GM19455 (cell line): Measurements from ENCODE around the gene SMYD3.

ENCODE experiments used
- ATAC-seq: cut with Tn5 transposase; IDR thresholded peaks from one replicate; pipeline ENCODE4 v1.9.1; 2021; ENCODE audit not compliant: unreplicated experiment

SMYD3 gene

DNA sequence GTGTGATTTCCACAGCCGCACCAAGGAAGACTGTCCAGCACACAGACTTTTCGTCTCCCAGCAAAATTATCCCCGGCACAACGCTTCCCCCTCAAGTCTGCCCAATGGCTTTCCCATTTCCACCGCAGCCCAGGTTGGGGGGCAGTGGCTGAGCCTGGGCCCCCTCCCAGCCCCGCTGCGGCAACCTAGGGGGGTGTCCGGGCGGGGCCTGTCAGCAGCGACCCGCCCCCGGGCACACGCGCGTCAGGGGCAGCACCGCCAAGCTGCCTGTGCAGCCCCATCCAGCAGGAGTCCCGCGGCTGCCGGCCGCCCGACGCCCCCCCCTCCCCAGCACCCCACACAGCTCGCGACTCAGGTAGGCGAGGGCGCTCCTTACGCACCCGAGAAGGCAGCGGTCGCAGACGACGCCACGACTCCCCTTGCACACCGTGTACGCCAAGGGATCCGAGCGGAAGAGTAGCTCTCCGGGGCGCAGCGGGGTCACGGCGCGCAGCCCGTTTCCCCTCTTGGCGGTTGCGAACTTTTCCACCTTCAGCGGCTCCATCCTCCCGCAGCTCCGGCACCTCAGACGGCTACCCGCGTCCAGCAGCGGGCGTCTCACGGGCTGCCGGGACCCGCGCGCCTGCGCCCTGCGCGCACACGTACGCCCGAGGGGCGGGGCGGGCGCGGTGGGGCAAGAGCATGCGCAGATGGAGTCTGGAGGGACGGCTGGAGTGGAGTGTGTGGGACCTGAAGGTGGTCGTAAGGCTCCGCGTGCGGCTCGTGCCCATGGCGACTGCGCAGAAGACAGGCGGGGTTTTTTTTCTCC, at the start of gene SMYD3:
TSS of gene SMYD3 (minus strand) at position 606 of the 808 bp plus-strand sequence.
- ATAC-seq = peak; percentile 96

GRCh38 chr1:246554201-246554600, 47.1 kb upstream of the SMYD3 start:
- no peak for ATAC-seq

DNA sequence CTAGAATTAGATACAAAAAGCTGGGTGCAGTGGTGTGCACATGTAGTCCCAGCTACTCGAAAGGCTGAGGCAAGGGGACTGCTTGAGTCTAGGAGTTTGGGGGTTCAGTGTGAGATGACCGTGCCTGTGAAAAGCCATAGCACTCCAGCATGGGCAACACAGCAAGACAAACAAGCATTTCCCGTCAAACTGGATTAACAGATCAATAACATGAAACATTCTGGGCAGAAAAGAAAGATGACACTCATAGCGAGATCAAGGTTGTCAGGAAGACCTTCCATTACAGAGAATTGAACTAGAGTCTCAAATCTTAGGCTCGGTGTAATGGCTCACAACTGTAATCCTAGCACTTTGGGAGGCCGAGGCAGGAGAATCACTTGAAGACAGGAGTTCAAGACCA, 45.0 kb upstream of the SMYD3 start:
- ATAC-seq = no peak

DNA sequence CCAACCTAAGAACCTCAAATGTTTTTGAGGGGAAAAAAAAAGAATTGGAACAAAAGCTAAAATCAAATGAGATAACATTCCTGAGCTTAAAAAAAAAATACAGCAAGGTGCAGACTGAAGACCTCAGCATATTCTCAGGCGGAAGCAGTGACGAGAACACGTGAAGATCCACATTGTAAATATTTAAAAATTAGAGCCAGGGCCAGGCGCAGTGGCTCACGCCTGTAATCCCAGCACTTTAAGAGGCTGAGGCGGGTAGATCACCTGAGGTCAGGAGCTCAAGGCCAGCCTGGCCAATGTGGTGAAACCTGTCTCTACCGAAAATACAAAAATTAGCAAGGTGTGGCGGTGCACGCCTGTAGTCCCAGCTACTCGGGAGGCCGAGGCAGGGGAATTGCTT, 43.3 kb upstream of the SMYD3 start:
- ATAC-seq = no peak

DNA sequence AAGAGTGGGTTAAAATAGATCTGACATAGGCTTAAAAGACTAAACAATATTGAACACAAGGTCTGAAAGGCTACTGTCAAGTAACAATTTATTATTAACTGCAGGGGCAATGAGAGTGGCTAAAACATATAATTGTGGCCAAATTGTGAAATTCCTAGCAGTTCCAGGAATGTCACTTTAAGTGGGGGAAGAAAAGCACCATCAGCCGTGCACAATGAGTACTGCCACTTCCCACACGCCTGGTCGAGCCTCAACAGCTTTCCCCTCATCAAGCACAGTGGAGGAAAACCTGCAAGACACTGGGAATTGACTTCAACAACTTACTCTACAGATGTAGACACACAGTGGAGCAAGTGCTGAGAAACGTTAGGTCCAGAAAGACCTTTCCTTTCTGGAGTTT, 42.6 kb upstream of the SMYD3 start:
- ATAC-seq = no peak

GRCh38 chr1:246544001-246544400, 36.9 kb upstream of the SMYD3 start:
- no peak for ATAC-seq

- no peak for ATAC-seq
Observed at GRCh38 chr1:246540738-246541491, 33.8 kb upstream of the SMYD3 start.

DNA sequence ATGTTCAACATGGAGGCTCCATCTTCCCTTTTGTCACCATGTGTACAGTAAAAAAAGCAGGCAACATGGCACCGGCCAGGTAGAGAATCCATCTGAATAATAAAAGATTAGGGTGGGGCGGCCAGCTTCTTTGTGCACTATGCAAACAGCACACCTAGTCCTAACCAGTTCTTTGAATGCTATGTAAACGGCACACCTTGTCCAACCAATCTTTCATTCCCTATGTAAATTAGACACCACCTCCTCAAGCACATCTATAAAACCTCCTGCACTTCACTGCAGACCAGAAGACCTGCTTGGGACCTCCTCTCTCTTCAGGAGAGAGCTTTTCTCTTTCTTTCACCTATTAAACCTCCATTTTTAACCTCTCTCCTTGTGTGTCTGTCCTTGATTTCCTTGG, 30.8 kb upstream of the SMYD3 start:
- ATAC-seq = no peak

DNA sequence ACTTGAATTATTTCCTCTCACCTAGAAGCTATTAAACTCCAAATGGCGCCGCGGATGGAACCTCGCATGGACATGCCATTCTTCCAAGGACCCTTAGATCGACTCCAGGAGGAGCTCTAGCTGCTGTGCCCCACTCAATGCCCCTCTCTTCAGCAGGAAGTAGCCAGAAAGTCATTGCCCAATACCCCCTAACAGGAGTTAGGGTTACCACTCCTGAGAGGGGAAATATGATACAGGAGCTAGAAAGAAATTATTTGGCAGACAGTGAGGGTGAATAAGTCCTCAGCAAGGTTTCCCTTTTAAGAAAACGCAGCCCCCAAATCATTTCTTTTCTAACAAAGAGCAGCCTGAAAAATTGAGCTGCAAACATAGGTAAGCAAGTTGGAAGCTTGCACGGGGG, 30.4 kb upstream of the SMYD3 start:
- no peak for ATAC-seq

DNA sequence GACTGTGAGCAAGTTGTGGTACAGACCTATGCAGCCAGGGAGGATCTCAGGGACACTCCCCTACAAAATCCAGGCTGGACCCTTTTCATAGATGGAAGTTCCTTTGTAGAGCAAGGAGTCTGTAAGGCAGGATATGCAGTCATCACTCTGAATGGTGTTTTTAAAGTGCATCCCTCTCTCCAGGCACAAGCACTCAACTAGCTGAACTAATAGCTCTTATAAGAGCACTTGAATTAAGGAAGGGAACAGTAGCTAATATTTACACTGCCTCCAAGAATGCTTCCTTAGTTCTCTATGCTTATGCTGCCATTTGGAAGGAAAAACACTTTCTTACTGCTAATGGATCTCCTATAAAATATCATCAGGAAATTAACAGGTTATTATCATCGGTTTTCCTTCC, 27.0 kb upstream of the SMYD3 start:
- ATAC-seq = no peak

DNA sequence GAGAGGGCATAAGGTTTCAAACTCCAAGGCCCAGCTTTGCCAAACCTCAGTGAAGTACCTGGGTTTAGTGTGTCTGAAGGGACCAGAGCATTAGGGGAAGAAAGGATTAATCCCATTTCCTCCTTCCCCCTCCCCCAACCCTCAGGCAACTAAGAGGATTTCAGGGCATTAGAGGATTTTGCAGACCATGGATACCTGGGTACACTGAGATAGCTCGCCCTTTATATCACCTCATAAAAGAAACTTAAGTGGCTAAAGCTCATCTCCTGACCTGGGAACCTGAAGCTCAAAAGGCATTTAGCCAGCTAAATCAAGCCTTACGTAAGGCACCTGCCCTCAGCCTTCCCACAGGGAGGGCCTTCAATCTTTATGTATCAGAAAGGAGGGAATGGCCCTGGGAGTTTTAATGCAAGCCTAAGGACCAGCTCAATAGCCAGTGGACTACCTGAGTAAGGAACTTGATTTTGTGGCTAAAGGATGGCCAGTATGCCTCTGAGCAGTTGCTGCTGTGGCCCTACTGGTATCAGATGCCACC, 26.4 kb upstream of the SMYD3 start:
- no peak for ATAC-seq

DNA sequence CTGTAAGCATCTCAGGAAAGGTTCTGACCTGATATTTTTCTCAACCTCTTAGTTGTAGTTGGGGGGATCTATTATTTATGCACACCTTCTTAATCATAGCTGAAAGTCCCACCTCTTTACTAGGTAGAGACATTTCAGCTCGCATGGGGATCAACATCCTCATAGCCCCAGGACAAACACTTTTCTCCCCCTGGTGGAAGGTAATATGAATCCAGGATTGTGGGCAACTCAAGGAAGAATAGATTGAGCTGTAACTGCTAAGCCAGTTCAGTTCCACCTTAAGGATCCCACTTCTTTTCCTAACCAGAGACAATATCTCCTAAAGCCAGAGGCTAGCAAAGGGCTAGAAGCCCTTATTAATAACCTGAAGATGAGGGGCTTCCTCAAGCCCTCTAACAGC, 25.4 kb upstream of the SMYD3 start:
- ATAC-seq = no peak

DNA sequence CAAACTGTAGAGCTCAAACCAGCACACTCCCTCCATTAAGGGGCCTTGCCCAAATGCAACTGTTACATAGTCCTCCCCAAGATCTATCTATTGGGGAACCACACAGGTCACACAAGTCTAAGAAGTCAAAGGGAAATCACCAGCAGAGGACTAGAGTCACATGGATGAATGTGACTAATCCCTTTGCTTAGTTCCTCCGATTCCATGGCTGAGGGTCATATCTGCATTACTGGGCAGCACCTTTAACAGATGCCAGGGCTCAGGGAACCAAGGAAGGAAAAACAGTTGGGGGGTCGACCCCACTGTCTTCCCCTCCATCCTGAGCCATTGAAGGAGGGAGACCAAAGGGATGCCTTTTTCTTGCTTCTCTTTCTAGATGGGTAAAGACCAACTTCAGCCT, 23.4 kb upstream of the SMYD3 start:
- no peak for ATAC-seq

DNA sequence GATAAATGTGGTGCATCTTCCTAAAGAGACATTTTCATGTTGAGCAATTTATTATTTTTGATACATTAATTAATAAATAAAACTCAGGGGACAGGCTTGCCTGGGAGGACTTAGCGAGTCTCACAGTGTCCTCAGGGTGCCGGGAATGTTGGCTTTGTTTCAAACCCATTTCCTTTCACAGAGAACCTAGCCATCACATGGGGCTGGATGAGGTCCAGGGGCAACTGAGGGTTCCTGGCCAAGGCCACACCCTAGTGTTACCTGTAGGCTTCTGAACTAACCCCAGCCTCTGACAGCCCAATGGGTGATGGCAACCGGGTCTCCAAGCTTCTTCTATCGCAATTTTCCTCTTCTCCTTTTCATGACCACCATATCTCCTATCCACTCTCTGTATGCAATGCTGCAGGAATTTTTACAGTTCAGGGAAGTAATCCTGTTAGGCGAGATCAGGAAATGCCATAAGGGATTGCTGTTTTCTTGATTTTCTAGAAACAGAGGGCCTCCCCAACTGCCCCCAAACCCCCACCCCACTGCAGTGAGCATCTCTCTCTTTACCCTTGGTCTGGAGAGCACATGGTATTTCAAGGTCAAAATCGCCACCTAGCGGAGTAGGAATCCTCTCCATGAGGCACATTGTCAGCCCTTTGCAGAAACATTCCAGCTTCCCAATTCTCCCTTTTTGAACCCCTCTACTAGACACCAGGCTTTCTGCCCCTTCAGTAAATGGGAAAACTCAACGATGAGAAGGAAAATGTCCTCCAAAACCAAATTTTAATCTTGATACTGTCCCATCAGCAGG, 22.1 kb upstream of the SMYD3 start:
- ATAC-seq = no peak

DNA sequence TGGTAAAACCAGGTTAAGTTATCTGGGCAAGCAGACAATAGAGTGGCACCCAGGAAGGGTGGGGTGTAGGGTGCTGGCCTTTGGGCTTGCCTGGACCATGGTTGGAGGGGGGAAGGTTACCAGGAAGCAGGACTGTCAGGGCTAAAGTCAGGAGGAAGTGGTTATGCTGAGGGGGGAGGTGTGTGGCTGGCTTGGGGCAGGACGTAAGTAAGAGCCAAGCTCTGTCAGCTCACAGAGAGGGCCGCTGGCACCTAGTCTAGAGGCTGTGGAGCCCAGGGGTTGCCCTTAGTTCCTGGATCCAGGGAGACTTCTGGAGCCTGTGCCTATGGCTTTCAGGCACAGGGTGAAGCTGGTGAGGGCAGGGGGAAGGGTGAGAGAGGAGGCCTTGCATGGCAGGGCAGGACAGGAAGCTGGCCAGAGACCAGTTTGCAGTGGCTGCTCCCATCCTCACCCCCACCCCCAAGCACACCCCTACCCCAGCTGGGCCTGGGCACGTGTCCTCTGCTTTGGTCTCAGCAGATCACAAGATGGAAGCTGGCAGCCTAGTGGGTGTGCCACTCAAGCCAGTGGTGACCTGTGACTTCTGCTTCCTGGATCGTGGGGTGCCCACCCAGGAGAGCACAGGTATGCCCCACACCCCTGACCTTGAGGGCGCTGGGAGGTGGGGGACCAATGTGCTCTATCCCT, 20.5 kb upstream of the SMYD3 start:
- peak; percentile 61 for ATAC-seq

DNA sequence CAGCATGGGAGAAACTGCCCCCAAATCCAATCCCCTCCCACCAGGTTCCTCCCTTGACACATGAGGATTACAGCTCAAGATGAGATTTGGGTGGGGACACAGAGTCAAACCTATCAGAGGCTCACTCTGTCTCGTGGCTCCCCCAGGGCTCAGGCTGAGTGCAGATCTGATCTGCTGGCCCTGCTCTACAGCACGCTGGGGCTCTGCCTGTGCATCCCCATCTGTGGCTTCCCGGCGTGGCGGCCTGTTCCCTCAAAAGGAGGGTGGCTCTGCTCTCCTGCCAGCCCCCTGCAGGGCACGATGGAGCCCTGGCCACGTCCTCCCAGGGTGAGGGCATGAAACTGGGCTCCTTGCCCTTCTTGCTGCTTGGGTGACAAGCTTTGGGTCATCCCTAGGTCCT, 19.8 kb upstream of the SMYD3 start:
- no peak for ATAC-seq

GRCh38 chr1:246526380-246526779, 19.3 kb upstream of the SMYD3 start:
- no peak for ATAC-seq

DNA sequence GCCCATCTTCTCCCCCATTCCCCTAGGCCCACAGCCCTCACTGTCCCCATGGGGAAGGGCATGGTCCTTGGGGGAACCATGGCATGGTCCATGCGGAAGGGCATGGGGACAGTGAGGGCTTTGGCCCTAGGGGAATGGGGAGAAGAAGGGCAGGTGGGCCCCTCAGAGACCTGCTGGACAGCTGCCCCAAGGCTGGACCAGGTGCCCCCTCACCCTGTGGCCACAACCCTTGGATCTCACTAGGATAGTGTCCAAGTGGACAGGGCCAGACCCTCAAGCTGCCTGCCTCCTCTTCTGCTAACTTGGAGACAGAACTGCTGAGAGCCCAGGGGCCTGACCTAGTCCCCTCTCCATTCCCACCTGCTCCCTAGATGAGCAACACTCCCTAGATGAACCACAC, 12.4 kb upstream of the SMYD3 start:
- ATAC-seq = no peak

- ATAC-seq = no peak
Observed at GRCh38 chr1:246518456-246519205, 11.6 kb upstream of the SMYD3 start.

DNA sequence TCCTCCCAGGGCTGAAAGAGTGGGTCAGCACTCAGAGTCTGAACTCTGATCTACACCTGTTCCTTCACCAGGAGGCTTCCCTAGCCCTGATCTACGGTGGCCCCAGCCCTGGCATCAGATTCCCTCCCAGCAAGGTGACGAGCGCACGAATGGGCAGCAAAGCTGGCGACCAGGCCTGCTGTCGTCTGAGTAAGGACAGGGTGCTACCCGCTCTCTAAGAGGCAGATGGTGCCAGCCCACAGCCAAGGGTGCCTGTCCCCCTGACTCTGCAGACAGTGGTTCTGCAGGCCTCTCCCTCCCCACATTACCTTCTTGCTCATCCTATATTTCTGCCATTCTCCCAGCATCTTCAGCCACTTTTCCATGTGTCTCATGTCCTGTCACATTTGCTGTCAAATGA, 10.3 kb upstream of the SMYD3 start:
- no peak for ATAC-seq
